ENCODE results near the gene NUDT3. TPM values are rescaled to one million over a fixed set of nuclear protein-coding genes. Genes with fewer than 3 reads are reported as not detected.

The NUDT3 gene
- total and polyA plus RNA-seq, 8 donors = 8.7 to 34.0 (median 13.1) TPM

DNA sequence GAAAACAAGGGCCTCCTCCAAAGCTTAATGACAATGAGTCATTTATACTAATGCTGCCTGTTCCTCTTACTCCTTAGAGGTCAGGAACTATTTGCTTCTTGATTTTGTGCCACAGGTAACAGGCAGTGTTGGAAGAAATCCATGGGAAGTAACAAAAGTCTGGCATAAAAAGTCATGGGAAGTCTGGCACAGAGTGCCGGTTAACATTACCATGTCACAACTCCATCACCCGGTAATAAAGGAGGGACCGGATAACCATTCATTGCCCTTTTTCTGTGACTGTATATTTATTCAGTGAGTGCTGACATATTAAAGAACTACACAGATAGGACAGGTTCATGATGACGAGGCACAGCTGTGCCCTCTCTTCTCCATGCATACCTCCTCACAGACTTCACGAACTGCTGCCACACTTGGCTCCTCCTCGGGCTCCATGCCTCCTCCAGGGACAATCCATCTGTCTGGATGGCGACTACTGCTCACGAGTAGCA lies 50.9 kb downstream of the NUDT3 start:
- 41 to 60% (median 55%) methylated on average over 8 of the region's 8 CpGs for WGBS, 5 donors
- Histone ChIP-seq H3K27ac (peak overlapping the region in 3 of 5 donors; percentile 8 to 66 (median 66)), H3K9me3 (no peaks in the 10 kb centered on the region), H3K36me3 (peaks cover 0 to 4% (median 0%) of the 10 kb centered on the region in 4 donors), H3K4me3 (no peak overlapping the region), H3K27me3 (no peaks in the 10 kb centered on the region), H3K4me1 (peaks cover 19 to 79% (median 46%) of the 10 kb centered on the region in 4 donors)
- peak in 1 of 2 donors; percentile 38 for DNase-seq
- TF ChIP-seq CTCF (IDR thresholded peaks at IDR 0.05) (no peak), POLR2AphosphoS5 (IDR thresholded peaks at IDR 0.05) (peak in 2 of 3 donors; percentile 36 to 68)
- intact Hi-C loops (cut with DNase I; ENCODE audit: low total_unique reads) = no loop called here

GRCh38 chr6:34340906-34341480 lies 51.5 kb downstream of the NUDT3 start:
- H3K27ac ChIP-seq = peak overlapping the region in 4 of 5 donors; percentile 4 to 66 (median 37)

GRCh38 chr6:34340394-34340793 lies 52.1 kb downstream of the NUDT3 start:
- H3K36me3 ChIP-seq = peaks cover 0 to 4% (median 0%) of the 10 kb centered on the region in 4 donors
- H3K4me1 ChIP-seq = peaks cover 19 to 79% (median 42%) of the 10 kb centered on the region in 4 donors
- H3K27ac ChIP-seq = peak overlapping the region in 4 of 5 donors; percentile 4 to 66 (median 37)
- no peaks in the 10 kb centered on the region for H3K9me3 ChIP-seq
- WGBS, 5 donors = 82 to 93% (median 90%) methylated on average over 3 of the region's 3 CpGs
- no peak for TF ChIP-seq POLR2AphosphoS5 (IDR thresholded peaks at IDR 0.05)
- intact Hi-C loops (cut with DNase I; ENCODE audit: low total_unique reads) = no loop called here
- no peak overlapping the region for H3K4me3 ChIP-seq
- no peaks in the 10 kb centered on the region for H3K27me3 ChIP-seq
- DNase-seq = no peak

More at GRCh38 chr6:34340906-34341480, 51.5 kb downstream of the NUDT3 start:
- intact Hi-C loops (cut with DNase I; ENCODE audit: low total_unique reads) = no loop called here
- DNase-seq = no peak
- TF ChIP-seq EP300 (IDR thresholded peaks at IDR 0.05) = no peak
- peak in 2 of 3 donors; percentile 14 to 38 for TF ChIP-seq POLR2AphosphoS5 (IDR thresholded peaks at IDR 0.05)
- WGBS, 5 donors = 31 to 65% (median 60%) methylated on average over 3 of the region's 3 CpGs
- Histone ChIP-seq H3K4me1 (peaks cover 19 to 79% (median 43%) of the 10 kb centered on the region in 4 donors), H3K9me3 (no peaks in the 10 kb centered on the region), H3K4me3 (no peak overlapping the region), H3K36me3 (peaks cover 0 to 4% (median 0%) of the 10 kb centered on the region in 4 donors), H3K27me3 (no peaks in the 10 kb centered on the region)

- H3K4me3 ChIP-seq = no peak overlapping the region
- TF ChIP-seq CTCF (IDR thresholded peaks at IDR 0.05) = no peak
- TF ChIP-seq POLR2A (IDR thresholded peaks at IDR 0.05) = no peak
- no peak for TF ChIP-seq EP300 (IDR thresholded peaks at IDR 0.05)
- no peak for TF ChIP-seq POLR2AphosphoS5 (IDR thresholded peaks at IDR 0.05)
- 82 to 95% (median 89%) methylated on average over 3 of the region's 3 CpGs for WGBS, 5 donors
- H3K9me3 ChIP-seq = no peaks in the 10 kb centered on the region
- intact Hi-C loops (cut with DNase I; ENCODE audit: low total_unique reads) = no loop called here
- peaks cover 0 to 4% (median 0%) of the 10 kb centered on the region in 4 donors for H3K36me3 ChIP-seq
- H3K4me1 ChIP-seq = peaks cover 19 to 77% (median 41%) of the 10 kb centered on the region in 4 donors
- H3K27ac ChIP-seq = no peak overlapping the region
- no peaks in the 10 kb centered on the region for H3K27me3 ChIP-seq
- DNase-seq = no peak
Observed at GRCh38 chr6:34339971-34340370, 52.5 kb downstream of the NUDT3 start.

DNA sequence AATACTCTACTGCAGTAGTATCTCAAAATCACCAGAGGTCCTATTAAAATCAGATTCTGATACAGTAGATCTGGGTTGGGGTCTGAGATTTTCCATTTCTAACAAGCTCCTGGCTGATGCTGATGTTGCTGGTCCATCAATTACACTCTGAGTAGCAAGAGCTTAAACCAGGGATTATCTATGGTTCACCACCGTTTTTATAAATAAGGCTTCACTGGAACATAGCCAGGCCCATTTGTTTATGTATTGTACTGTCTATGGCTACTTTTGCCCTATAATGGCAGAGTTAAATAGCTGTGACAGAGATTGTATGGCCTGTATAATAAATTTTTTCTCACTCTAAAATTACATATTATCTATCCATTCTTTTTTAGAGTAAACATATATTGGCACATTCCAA lies 53.0 kb downstream of the NUDT3 start:
- intact Hi-C loops (cut with DNase I; ENCODE audit: low total_unique reads) = no loop called here
- Histone ChIP-seq H3K4me3 (no peak overlapping the region), H3K27me3 (no peaks in the 10 kb centered on the region), H3K4me1 (peaks cover 17 to 72% (median 38%) of the 10 kb centered on the region in 4 donors), H3K27ac (no peak overlapping the region), H3K9me3 (no peaks in the 10 kb centered on the region), H3K36me3 (peaks cover 0 to 4% (median under 1%) of the 10 kb centered on the region in 4 donors)
- 12 to 23% (median 13%) methylated on average over 1 of the region's 1 CpG for WGBS, 5 donors
- TF ChIP-seq CTCF (IDR thresholded peaks at IDR 0.05) (no peak), POLR2AphosphoS5 (IDR thresholded peaks at IDR 0.05) (no peak), EP300 (IDR thresholded peaks at IDR 0.05) (no peak), POLR2A (IDR thresholded peaks at IDR 0.05) (no peak)
- peak in 1 of 2 donors; percentile 40 for DNase-seq
